B cell (primary cell): ENCODE measurements around the gene COL6A5. TPM values are rescaled to one million over a fixed set of nuclear protein-coding genes. Genes with fewer than 3 reads are reported as not detected.

Experiments
- ATAC-seq: fragments of 200-7000 bp; cut with Tn5 transposase; one replicate; pipeline ENCODE4 v1.10.0; 2021; ENCODE audit warnings: low read depth, mild to moderate bottlenecking, moderate number of reproducible peaks, moderate library complexity
- CTCF ChIA-PET: fragments of 350-600 bp; sonication (Branson Sonifier 250); formaldehyde crosslinking; loops from one replicate; lab custom pipeline; 2021; ENCODE audit warnings: antibody characterized with exemption, inconsistent platforms; lab: Charles Lee
- POLR2A ChIA-PET: fragments of 350-600 bp; sonication (Branson Sonifier 250); formaldehyde crosslinking; loops from one replicate; lab custom pipeline; 2021; ENCODE audit warnings: antibody characterized with exemption; lab: Charles Lee
- DNase-seq: peaks from one replicate; pipeline ENCODE4 v3.0.0; 2013
- H2AFZ ChIP-seq: 2 replicates; pipeline ENCODE4 v1.6.1; 2012; ENCODE audit warnings: mild to moderate bottlenecking, low read depth, low read length; ENCODE audit not compliant: insufficient read depth, poor library complexity, severe bottlenecking
- H3K27ac ChIP-seq, 2 donors: 1 replicate in 1 of 2; 2 replicates in 1 of 2; pipeline ENCODE4 v1.5.1; 2012 to 2013; ENCODE audit warnings: low read length in 2 of 2, mild to moderate bottlenecking in 2 of 2, moderate library complexity in 1 of 2
- H3K27me3 ChIP-seq, 4 experiments: fragments of 200-600 bp in 1 of 4; sonication (generic) in 1 of 4; replicated peaks in 1 of 4; 1 replicate in 2 of 4; 2 replicates in 2 of 4; pipeline versions ENCODE4 v1.6.1 to v1.7.0; 2013 to 2016; ENCODE audit warnings: low read length in 3 of 4, mild to moderate bottlenecking in 2 of 4, mixed read lengths in 1 of 4, moderate library complexity in 1 of 4; ENCODE audit not compliant: insufficient read depth in 4 of 4, control insufficient read depth in 3 of 4; ENCODE audit errors: control extremely low read depth in 1 of 4
- H3K36me3 ChIP-seq, 2 experiments: replicated peaks in 1 of 2; 1 replicate in 1 of 2; 2 replicates in 1 of 2; pipeline versions ENCODE4 v1.6.1 to v1.7.1; 2013; ENCODE audit warnings: low read length in 1 of 2; ENCODE audit not compliant: insufficient read depth in 2 of 2, control insufficient read depth in 1 of 2; ENCODE audit errors: control extremely low read depth in 1 of 2, extremely low read depth in 1 of 2
- H3K4me1 ChIP-seq, 2 donors: fragments of 200-600 bp in 1 of 2; sonication (generic) in 1 of 2; 1 replicate in 1 of 2; 2 replicates in 1 of 2; pipeline versions ENCODE4 v1.5.1 to v1.6.1; 2013 to 2017; ENCODE audit warnings: low read length in 2 of 2; ENCODE audit not compliant: control insufficient read depth in 2 of 2, insufficient read depth in 2 of 2
- H3K4me2 ChIP-seq: replicated peaks from 2 replicates; pipeline ENCODE3; 2012; ENCODE audit warnings: mild to moderate bottlenecking, low read depth, low read length; ENCODE audit not compliant: poor library complexity, severe bottlenecking
- H3K4me3 ChIP-seq, 5 experiments: fragments of 200-600 bp in 1 of 5; sonication (generic) in 1 of 5; 1 replicate in 3 of 5; 2 replicates in 2 of 5; pipeline versions ENCODE4 v1.5.1 to v1.7.0; 2011 to 2016; ENCODE audit warnings: low read length in 4 of 5, mild to moderate bottlenecking in 4 of 5, low read depth in 2 of 5, control low read depth in 1 of 5, moderate library complexity in 1 of 5; ENCODE audit not compliant: insufficient read depth in 1 of 5; ENCODE audit errors: control extremely low read depth in 1 of 5, extremely low read depth in 1 of 5
- H3K79me2 ChIP-seq: fragments of 200-600 bp; sonication (generic); one replicate; pipeline ENCODE4 v1.6.0; 2016; ENCODE audit warnings: low read length; ENCODE audit not compliant: control insufficient read depth, insufficient read depth
- H3K9ac ChIP-seq: fragments of 200-600 bp; sonication (generic); 2 replicates; pipeline ENCODE4 v1.6.1; 2017; ENCODE audit warnings: mild to moderate bottlenecking, low read length, moderate library complexity
- H3K9me3 ChIP-seq, 3 donors: one replicate each; pipeline versions ENCODE4 v1.6.1 to v1.7.1; 2013; ENCODE audit warnings: low read length in 2 of 3; ENCODE audit not compliant: control insufficient read depth in 2 of 3, insufficient read depth in 1 of 3; ENCODE audit errors: control extremely low read depth in 1 of 3
- H4K20me1 ChIP-seq: 2 replicates; pipeline ENCODE4 v1.6.0; 2012; ENCODE audit warnings: mild to moderate bottlenecking, low read length; ENCODE audit not compliant: insufficient read depth, control insufficient read depth, poor library complexity, severe bottlenecking
- H3K27ac Mint-ChIP-seq: one replicate; pipeline ENCODE4 v1.8.0; 2021; ENCODE audit warnings: mixed read lengths
- H3K27me3 Mint-ChIP-seq: one replicate; pipeline ENCODE4 v1.8.0; 2021; ENCODE audit warnings: mixed read lengths
- H3K4me1 Mint-ChIP-seq: one replicate; pipeline ENCODE4 v1.8.0; 2021; ENCODE audit warnings: mixed read lengths
- H3K4me3 Mint-ChIP-seq: one replicate; pipeline ENCODE4 v1.8.0; 2021; ENCODE audit warnings: mixed read lengths
- H3K9me3 Mint-ChIP-seq: one replicate; pipeline ENCODE4 v1.8.0; 2022; ENCODE audit warnings: mixed read lengths; ENCODE audit not compliant: insufficient read depth
- EZH2 ChIP-seq: IDR thresholded peaks from 2 replicates; pipeline ENCODE4 v1.6.1; 2012; ENCODE audit warnings: borderline replicate concordance, low read depth, mild to moderate bottlenecking, moderate library complexity, low read length; ENCODE audit not compliant: insufficient read depth, poor library complexity, severe bottlenecking
- WGBS: methylation state at CpG from one replicate; pipeline ENCODE4 v1.1.5; 2013; ENCODE audit warnings: missing lambda C conversion rate; ENCODE audit not compliant: insufficient coverage; 5-methylcytosine and 5-hydroxymethylcytosine counted together
- intact Hi-C: fragments of 100-400 bp; cut with micrococcal nuclease; formaldehyde crosslinking; loops from one replicate; pipeline ENCODE4 v1.10.0; 2022
- polyA plus RNA-seq: library from polyadenylated mRNA; depleted of rRNA; stranded (reverse); fragments of >200 nt; gene quantifications from 2 replicates; pipeline ENCODE4 v1.2.3, GENCODE V29; 2012
- total RNA-seq, 2 donors: library from RNA; stranded (reverse); fragments of 120-200 nt in 1 of 2; gene quantifications; 1 replicate in 1 of 2; 2 replicates in 1 of 2; pipeline versions ENCODE4 v1.2.3 to v1.2.4, GENCODE V29; 2013 to 2022
- TF ChIP-seq, protein P1 (sequence below): fragments of 200-600 bp; IDR thresholded peaks from one replicate; pipeline ENCODE4 v1.8.0; 2022; ENCODE audit warnings: antibody characterized with exemption, mild to moderate bottlenecking

Gene COL6A5
- total and polyA plus RNA-seq, 2 donors (not counting 1 experiment from before 2014, with no cell fraction given): not detected

DNA sequence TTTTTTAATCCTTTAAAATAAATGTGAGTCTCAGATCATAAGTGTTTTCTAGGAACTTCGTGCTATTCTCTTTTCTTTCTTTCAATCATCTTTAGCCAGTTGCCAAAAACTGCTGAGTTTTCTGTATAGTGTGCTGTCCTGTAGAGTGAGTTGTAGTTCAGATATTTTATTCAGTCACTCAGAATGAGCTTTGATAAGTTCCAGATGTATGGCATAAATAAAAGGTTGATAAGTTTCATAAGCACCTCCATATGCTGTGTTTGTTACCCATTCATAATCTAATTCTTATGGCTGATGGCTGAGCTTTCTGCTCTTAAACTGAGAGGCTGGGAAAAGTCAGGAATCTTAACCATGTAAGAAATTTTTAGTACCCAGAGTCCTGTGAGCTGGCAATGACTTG is 112.2 kb downstream of the COL6A5 start:
- H3K27ac Mint-ChIP-seq: no peak overlapping the region
- WGBS: no CpG with 5 or more reads among the region's 1 CpG
- Histone ChIP-seq H3K27ac (no peak overlapping the region), H3K9me3 (no peaks in the 10 kb centered on the region), H3K27me3 (peaks cover 0 to 3% (median 0%) of the 10 kb centered on the region in 4 experiments), H3K4me2 (no peak overlapping the region), H3K4me3 (no peak overlapping the region), H3K9ac (no peak overlapping the region), H3K36me3 (no peaks in the 10 kb centered on the region), H2AFZ (no peak overlapping the region), H3K4me1 (no peaks in the 10 kb centered on the region), H3K79me2 (no peaks in the 10 kb centered on the region), H4K20me1 (no peaks in the 10 kb centered on the region)
- ChIA-PET POLR2A (no interaction called here), CTCF (no interaction called here)
- no peak for DNase-seq
- no peaks in the 10 kb centered on the region for H3K9me3 Mint-ChIP-seq
- H3K4me1 Mint-ChIP-seq: no peaks in the 10 kb centered on the region
- intact Hi-C loops: no loop called here
- no peak overlapping the region for H3K4me3 Mint-ChIP-seq
- H3K27me3 Mint-ChIP-seq: no peaks in the 10 kb centered on the region
- no peak for ATAC-seq
- TF ChIP-seq, protein P1, sequence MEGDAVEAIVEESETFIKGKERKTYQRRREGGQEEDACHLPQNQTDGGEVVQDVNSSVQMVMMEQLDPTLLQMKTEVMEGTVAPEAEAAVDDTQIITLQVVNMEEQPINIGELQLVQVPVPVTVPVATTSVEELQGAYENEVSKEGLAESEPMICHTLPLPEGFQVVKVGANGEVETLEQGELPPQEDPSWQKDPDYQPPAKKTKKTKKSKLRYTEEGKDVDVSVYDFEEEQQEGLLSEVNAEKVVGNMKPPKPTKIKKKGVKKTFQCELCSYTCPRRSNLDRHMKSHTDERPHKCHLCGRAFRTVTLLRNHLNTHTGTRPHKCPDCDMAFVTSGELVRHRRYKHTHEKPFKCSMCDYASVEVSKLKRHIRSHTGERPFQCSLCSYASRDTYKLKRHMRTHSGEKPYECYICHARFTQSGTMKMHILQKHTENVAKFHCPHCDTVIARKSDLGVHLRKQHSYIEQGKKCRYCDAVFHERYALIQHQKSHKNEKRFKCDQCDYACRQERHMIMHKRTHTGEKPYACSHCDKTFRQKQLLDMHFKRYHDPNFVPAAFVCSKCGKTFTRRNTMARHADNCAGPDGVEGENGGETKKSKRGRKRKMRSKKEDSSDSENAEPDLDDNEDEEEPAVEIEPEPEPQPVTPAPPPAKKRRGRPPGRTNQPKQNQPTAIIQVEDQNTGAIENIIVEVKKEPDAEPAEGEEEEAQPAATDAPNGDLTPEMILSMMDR: no peak
- no peak for TF ChIP-seq EZH2

DNA sequence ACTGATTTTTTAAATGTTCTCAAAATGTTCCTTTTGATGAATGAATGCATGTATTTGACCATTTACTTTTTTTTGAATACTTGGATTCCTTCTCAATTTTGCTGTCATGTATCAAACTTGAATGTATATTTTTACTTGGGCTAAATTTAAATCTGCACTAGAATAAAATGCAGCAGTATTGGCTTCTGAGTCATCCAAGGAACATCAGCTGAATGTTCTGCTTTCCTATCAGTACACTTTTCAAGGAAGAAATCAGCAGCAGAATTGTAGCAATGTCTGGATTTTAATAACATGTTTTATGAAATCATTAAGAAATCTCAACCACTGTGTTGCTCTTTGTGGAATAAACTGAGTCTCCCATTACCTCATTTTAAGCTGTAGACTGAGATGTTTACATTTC is 114.5 kb downstream of the COL6A5 start:
- intact Hi-C loops: no loop called here
- no peaks in the 10 kb centered on the region for H3K9me3 ChIP-seq
- no peaks in the 10 kb centered on the region for H3K4me1 ChIP-seq
- no peak overlapping the region for H3K9ac ChIP-seq
- H3K27ac ChIP-seq: no peak overlapping the region
- H3K9me3 Mint-ChIP-seq: no peaks in the 10 kb centered on the region
- H3K4me3 ChIP-seq: no peak overlapping the region
- no peaks in the 10 kb centered on the region for H4K20me1 ChIP-seq
- no peaks in the 10 kb centered on the region for H3K36me3 ChIP-seq
- H3K4me2 ChIP-seq: no peak overlapping the region
- no peak overlapping the region for H2AFZ ChIP-seq
- no peak overlapping the region for H3K4me3 Mint-ChIP-seq
- POLR2A ChIA-PET: no interaction called here
- no peaks in the 10 kb centered on the region for H3K27me3 ChIP-seq
- no peaks in the 10 kb centered on the region for H3K4me1 Mint-ChIP-seq
- no peak for ATAC-seq
- H3K27me3 Mint-ChIP-seq: no peaks in the 10 kb centered on the region
- CTCF ChIA-PET: no interaction called here
- H3K79me2 ChIP-seq: no peaks in the 10 kb centered on the region
- no peak for TF ChIP-seq EZH2
- H3K27ac Mint-ChIP-seq: no peak overlapping the region
- DNase-seq: no peak
